Spinal cord (tissue), 10 donors: ENCODE data around the gene PDE10A. TPM values are rescaled to one million over a fixed set of nuclear protein-coding genes. Genes with fewer than 3 reads are reported as not detected.

ENCODE experiments used
- DNase-seq, 6 donors: peaks; one replicate each; pipeline versions ENCODE4 v3.0.0 to v3.0.0-alpha.2; 2013 to 2015; ENCODE audit warnings: low spot score in 6 of 6, low read depth in 4 of 6
- H3K27ac ChIP-seq: one replicate; pipeline ENCODE4 v1.5.1; 2013; ENCODE audit warnings: low read depth, low read length, control low read depth
- H3K27me3 ChIP-seq: one replicate; pipeline ENCODE4 v1.6.1; 2013; ENCODE audit warnings: low read length; ENCODE audit not compliant: control insufficient read depth, insufficient read depth
- H3K36me3 ChIP-seq: one replicate; pipeline ENCODE4 v1.6.1; 2013; ENCODE audit warnings: low read length; ENCODE audit not compliant: control insufficient read depth, insufficient read depth
- H3K4me1 ChIP-seq: one replicate; pipeline ENCODE4 v1.6.1; 2013; ENCODE audit warnings: low read length; ENCODE audit not compliant: control insufficient read depth, insufficient read depth
- H3K4me3 ChIP-seq: one replicate; pipeline ENCODE4 v1.5.1; 2013; ENCODE audit warnings: low read depth, low read length, control low read depth
- H3K9me3 ChIP-seq: one replicate; pipeline ENCODE4 v1.6.1; 2013; ENCODE audit warnings: low read length; ENCODE audit not compliant: control insufficient read depth, insufficient read depth
- WGBS: methylation state at CpG from one replicate; pipeline ENCODE4 v1.1.5; 2013; ENCODE audit warnings: missing lambda C conversion rate; ENCODE audit not compliant: insufficient coverage; 5-methylcytosine and 5-hydroxymethylcytosine counted together
- polyA plus RNA-seq, 2 donors: library from polyadenylated mRNA; unstranded; fragments of 120-200 nt; gene quantifications; one replicate each; pipeline ENCODE4 v1.2.1, GENCODE V29; 2013; ENCODE audit not compliant: insufficient read length in 2 of 2
- total RNA-seq, 2 donors: library from RNA; depleted of rRNA in 1 of 2; stranded (reverse); fragments of 120-200 nt in 1 of 2; fragments of >200 nt in 1 of 2; gene quantifications; one replicate each; pipeline versions ENCODE4 v1.2.3 to v1.2.4, GENCODE V29; 2013 to 2014
- donor health status: healthy.

PDE10A gene
- total and polyA plus RNA-seq, 4 donors = 10.9 to 28.2 (median 14.2) TPM

DNA sequence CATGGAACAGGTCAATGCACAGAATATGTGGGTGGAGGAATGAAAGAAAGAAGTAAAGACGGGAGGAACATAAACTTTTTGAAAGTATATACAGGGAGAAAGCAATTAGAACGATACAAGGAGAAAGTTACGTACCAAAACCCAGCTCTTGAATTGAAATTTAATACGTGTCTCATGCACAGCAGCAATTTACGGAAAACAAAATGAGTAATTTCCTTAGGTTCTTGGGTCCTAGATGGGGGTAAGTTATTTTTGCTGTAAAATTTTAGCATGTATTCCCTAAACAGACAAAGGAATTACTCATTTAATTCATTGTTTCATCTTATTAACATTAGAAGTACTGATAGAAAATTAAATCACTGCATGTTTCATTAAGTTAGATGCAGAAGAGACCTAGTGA is 75.8 kb downstream of the PDE10A start:
- no peak overlapping the region for H3K27ac ChIP-seq
- no peak overlapping the region for H3K4me3 ChIP-seq
- no peak for DNase-seq
- no peaks in the 10 kb centered on the region for H3K36me3 ChIP-seq
- H3K9me3 ChIP-seq = no peaks in the 10 kb centered on the region
- no peaks in the 10 kb centered on the region for H3K4me1 ChIP-seq
- no peaks in the 10 kb centered on the region for H3K27me3 ChIP-seq
- 100% methylated on average over 3 of the region's 5 CpGs for WGBS

DNA sequence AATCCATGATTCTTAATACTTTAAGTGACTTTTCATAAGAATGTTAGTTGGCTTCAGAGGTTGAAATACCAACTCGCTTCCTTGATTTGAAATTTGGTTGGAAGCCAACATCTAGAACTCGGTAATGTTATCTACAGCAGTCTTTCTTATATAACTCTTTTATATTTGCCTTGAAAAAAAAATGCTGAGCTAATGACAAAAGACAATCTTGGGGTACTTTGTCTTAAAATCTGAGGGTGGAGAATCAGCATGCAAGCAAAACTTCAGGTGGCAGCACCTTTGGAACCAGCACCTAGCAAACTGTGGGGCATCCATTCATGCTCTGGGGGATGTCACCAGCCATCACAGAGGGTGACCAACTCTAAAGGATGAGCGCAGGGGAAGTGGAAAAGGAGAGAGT is 76.3 kb downstream of the PDE10A start:
- Histone ChIP-seq H3K27ac (no peak overlapping the region), H3K27me3 (no peaks in the 10 kb centered on the region), H3K36me3 (no peaks in the 10 kb centered on the region), H3K4me1 (no peaks in the 10 kb centered on the region), H3K4me3 (no peak overlapping the region), H3K9me3 (no peaks in the 10 kb centered on the region)
- 100% methylated on average over 1 of the region's 3 CpGs for WGBS
- DNase-seq = no peak

- no peak overlapping the region for H3K27ac ChIP-seq
- no peaks in the 10 kb centered on the region for H3K27me3 ChIP-seq
- no peaks in the 10 kb centered on the region for H3K9me3 ChIP-seq
- no peaks in the 10 kb centered on the region for H3K4me1 ChIP-seq
- H3K4me3 ChIP-seq = no peak overlapping the region
- H3K36me3 ChIP-seq = no peaks in the 10 kb centered on the region
- no peak for DNase-seq
Observed at GRCh38 chr6:165585060-165585459, 78.0 kb downstream of the PDE10A start.

GRCh38 chr6:165584541-165584940 is 78.5 kb downstream of the PDE10A start:
- no CpG with 5 or more reads among the region's 1 CpG for WGBS
- Histone ChIP-seq H3K4me1 (no peaks in the 10 kb centered on the region), H3K27me3 (no peaks in the 10 kb centered on the region), H3K36me3 (no peaks in the 10 kb centered on the region), H3K9me3 (no peaks in the 10 kb centered on the region), H3K27ac (no peak overlapping the region), H3K4me3 (no peak overlapping the region)
- DNase-seq = no peak

DNA sequence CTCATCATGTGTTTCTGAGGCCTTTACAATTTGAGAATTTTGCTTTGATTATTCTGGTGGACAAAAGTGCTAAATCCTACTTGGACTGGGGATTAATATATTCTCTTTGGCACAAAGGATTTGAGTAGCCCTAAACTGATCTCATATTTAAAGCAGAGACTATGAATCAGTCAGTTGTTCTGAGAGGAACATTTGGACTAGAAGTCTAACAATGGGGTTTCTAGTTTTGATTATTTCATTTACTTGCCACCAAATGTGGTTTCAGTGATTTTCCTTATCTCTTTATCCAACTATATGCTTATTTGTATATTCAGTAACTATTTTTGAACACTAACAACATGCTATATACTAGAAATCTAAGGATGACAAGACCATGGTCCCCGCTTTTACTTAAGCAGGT is 81.4 kb downstream of the PDE10A start:
- no peaks in the 10 kb centered on the region for H3K27me3 ChIP-seq
- no peaks in the 10 kb centered on the region for H3K4me1 ChIP-seq
- H3K27ac ChIP-seq = no peak overlapping the region
- no peaks in the 10 kb centered on the region for H3K9me3 ChIP-seq
- H3K36me3 ChIP-seq = no peaks in the 10 kb centered on the region
- no peak for DNase-seq
- no CpG with 5 or more reads among the region's 1 CpG for WGBS
- H3K4me3 ChIP-seq = no peak overlapping the region

GRCh38 chr6:165580136-165580535 is 82.9 kb downstream of the PDE10A start:
- Histone ChIP-seq H3K36me3 (no peaks in the 10 kb centered on the region), H3K9me3 (no peaks in the 10 kb centered on the region), H3K4me3 (no peak overlapping the region), H3K27me3 (no peaks in the 10 kb centered on the region), H3K27ac (no peak overlapping the region), H3K4me1 (no peaks in the 10 kb centered on the region)
- no peak for DNase-seq
- WGBS = 88% methylated on average over 2 of the region's 3 CpGs

GRCh38 chr6:165579151-165579550 is 83.9 kb downstream of the PDE10A start:
- DNase-seq = no peak
- Histone ChIP-seq H3K4me3 (no peak overlapping the region), H3K27ac (no peak overlapping the region), H3K36me3 (no peaks in the 10 kb centered on the region), H3K27me3 (no peaks in the 10 kb centered on the region), H3K4me1 (no peaks in the 10 kb centered on the region), H3K9me3 (no peaks in the 10 kb centered on the region)

DNA sequence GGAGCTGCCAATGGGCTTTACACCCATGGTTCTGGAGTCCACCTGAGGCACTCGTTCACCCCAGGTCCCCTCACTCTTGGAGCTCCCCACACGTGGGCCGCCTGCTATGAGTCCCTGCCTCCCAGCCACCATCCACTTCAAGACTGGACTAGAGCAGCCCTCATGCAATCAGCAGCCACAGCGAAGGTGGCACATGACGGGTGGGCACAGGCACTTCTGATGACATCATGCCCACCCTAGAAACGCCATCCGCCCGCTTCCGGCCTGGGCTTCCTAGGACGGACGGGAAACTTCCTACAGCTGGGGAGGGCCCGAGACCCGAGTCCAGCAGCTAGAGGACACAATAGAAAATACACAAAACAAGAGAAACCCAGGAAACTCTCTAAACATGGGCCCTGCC is 85.5 kb downstream of the PDE10A start:
- H3K36me3 ChIP-seq = no peaks in the 10 kb centered on the region
- H3K4me3 ChIP-seq = no peak overlapping the region
- H3K27ac ChIP-seq = no peak overlapping the region
- 84% methylated on average over 9 of the region's 13 CpGs for WGBS
- DNase-seq = no peak
- H3K27me3 ChIP-seq = no peaks in the 10 kb centered on the region
- H3K9me3 ChIP-seq = no peaks in the 10 kb centered on the region
- H3K4me1 ChIP-seq = peaks cover 3% of the 10 kb centered on the region

GRCh38 chr6:165575158-165575549 is 87.9 kb downstream of the PDE10A start:
- 71% methylated on average over 3 of the region's 3 CpGs for WGBS

GRCh38 chr6:165574220-165575157 is 88.6 kb downstream of the PDE10A start:
- Histone ChIP-seq H3K27ac (no peak overlapping the region), H3K4me1 (peaks cover 3% of the 10 kb centered on the region), H3K27me3 (no peaks in the 10 kb centered on the region), H3K4me3 (no peak overlapping the region), H3K9me3 (no peaks in the 10 kb centered on the region), H3K36me3 (no peaks in the 10 kb centered on the region)
- 92% methylated on average over 1 of the region's 6 CpGs for WGBS
- no peak for DNase-seq

More at GRCh38 chr6:165575158-165575549, 87.9 kb downstream of the PDE10A start:
- no peaks in the 10 kb centered on the region for H3K9me3 ChIP-seq
- no peaks in the 10 kb centered on the region for H3K36me3 ChIP-seq
- no peak for DNase-seq
- no peak overlapping the region for H3K4me3 ChIP-seq
- peaks cover 3% of the 10 kb centered on the region for H3K4me1 ChIP-seq
- no peaks in the 10 kb centered on the region for H3K27me3 ChIP-seq
- no peak overlapping the region for H3K27ac ChIP-seq
